BLaER1 (cell line): ENCODE measurements around the gene ARHGAP26.

Experiments
- H3K27ac ChIP-seq: shearing (Covaris generic); formaldehyde crosslinking; 2 replicates; pipeline ENCODE4 v1.8.1; 2022
- H3K27me3 ChIP-seq: shearing (Covaris generic); formaldehyde crosslinking; 2 replicates; pipeline ENCODE4 v1.8.1; 2022
- H3K36me3 ChIP-seq: shearing (Covaris generic); formaldehyde crosslinking; 2 replicates; pipeline ENCODE4 v1.8.1; 2022
- H3K4me1 ChIP-seq: shearing (Covaris generic); formaldehyde crosslinking; 2 replicates; pipeline ENCODE4 v1.8.1; 2022
- H3K4me2 ChIP-seq: shearing (Covaris generic); formaldehyde crosslinking; 2 replicates; pipeline ENCODE4 v1.8.1; 2022
- H3K4me3 ChIP-seq: shearing (Covaris generic); formaldehyde crosslinking; 2 replicates; pipeline ENCODE4 v1.8.1; 2022
- H3K9ac ChIP-seq: shearing (Covaris generic); formaldehyde crosslinking; 2 replicates; pipeline ENCODE4 v1.8.1; 2022
- H3K9me3 ChIP-seq: shearing (Covaris generic); formaldehyde crosslinking; 2 replicates; pipeline ENCODE4 v1.8.1; 2022
- H4K20me1 ChIP-seq: shearing (Covaris generic); formaldehyde crosslinking; 2 replicates; pipeline ENCODE4 v1.8.1; 2022
- Cebpa-rat ChIP-seq: shearing (Covaris generic); IDR thresholded peaks from 2 replicates; pipeline ENCODE4 v1.8.1; 2022

Gene ARHGAP26

GRCh38 chr5:143258559-143259253 is 488.5 kb downstream of the ARHGAP26 start:
- Histone ChIP-seq H4K20me1 (no peaks in the 10 kb centered on the region), H3K4me3 (no peak overlapping the region), H3K9me3 (no peaks in the 10 kb centered on the region), H3K4me1 (no peaks in the 10 kb centered on the region), H3K27me3 (no peaks in the 10 kb centered on the region), H3K4me2 (no peak overlapping the region), H3K36me3 (no peaks in the 10 kb centered on the region), H3K9ac (no peak overlapping the region), H3K27ac (no peak overlapping the region)
- TF ChIP-seq Cebpa-rat, result no peak

- no peak overlapping the region for H3K9ac ChIP-seq
- no peak overlapping the region for H3K4me3 ChIP-seq
- H3K27ac ChIP-seq, result no peak overlapping the region
- H4K20me1 ChIP-seq, result no peaks in the 10 kb centered on the region
- no peaks in the 10 kb centered on the region for H3K9me3 ChIP-seq
- no peak overlapping the region for H3K4me2 ChIP-seq
- H3K36me3 ChIP-seq, result no peaks in the 10 kb centered on the region
- no peaks in the 10 kb centered on the region for H3K4me1 ChIP-seq
- no peak for TF ChIP-seq Cebpa-rat
- no peaks in the 10 kb centered on the region for H3K27me3 ChIP-seq
These were observed 489.1 kb downstream of the ARHGAP26 start for GRCh38 chr5:143259254-143259605.

GRCh38 chr5:143261748-143262392 is 491.7 kb downstream of the ARHGAP26 start:
- Histone ChIP-seq H3K27ac (no peak overlapping the region), H3K4me2 (no peak overlapping the region), H3K4me1 (no peaks in the 10 kb centered on the region)

GRCh38 chr5:143262393-143263174 is 492.4 kb downstream of the ARHGAP26 start:
- Histone ChIP-seq H3K9me3 (peaks cover 9% of the 10 kb centered on the region), H3K27ac (no peak overlapping the region), H3K4me3 (no peak overlapping the region), H3K4me1 (no peaks in the 10 kb centered on the region), H3K9ac (no peak overlapping the region), H3K27me3 (no peaks in the 10 kb centered on the region), H3K4me2 (no peak overlapping the region), H4K20me1 (no peaks in the 10 kb centered on the region), H3K36me3 (no peaks in the 10 kb centered on the region)
- no peak for TF ChIP-seq Cebpa-rat

More at GRCh38 chr5:143261748-143262392, 491.7 kb downstream of the ARHGAP26 start:
- Histone ChIP-seq H3K4me3 (no peak overlapping the region), H3K36me3 (no peaks in the 10 kb centered on the region), H3K27me3 (no peaks in the 10 kb centered on the region), H3K9me3 (peaks cover 2% of the 10 kb centered on the region; the same call in 1 of the 2 replicates), H4K20me1 (no peaks in the 10 kb centered on the region), H3K9ac (no peak overlapping the region)
- TF ChIP-seq Cebpa-rat, result peak; percentile 87; the same call in 1 of the 2 replicates

- Histone ChIP-seq H3K4me2 (no peak overlapping the region), H3K27ac (no peak overlapping the region), H3K27me3 (no peaks in the 10 kb centered on the region), H3K4me3 (no peak overlapping the region), H3K9ac (no peak overlapping the region), H3K36me3 (no peaks in the 10 kb centered on the region), H3K4me1 (no peaks in the 10 kb centered on the region), H3K9me3 (peaks cover 9% of the 10 kb centered on the region), H4K20me1 (no peaks in the 10 kb centered on the region)
- TF ChIP-seq Cebpa-rat, result no peak
These were observed 493.2 kb downstream of the ARHGAP26 start for GRCh38 chr5:143263272-143263810.

GRCh38 chr5:143265995-143266394 is 495.8 kb downstream of the ARHGAP26 start:
- no peaks in the 10 kb centered on the region for H3K4me1 ChIP-seq
- H3K4me2 ChIP-seq, result no peak overlapping the region
- no peak overlapping the region for H3K4me3 ChIP-seq
- no peaks in the 10 kb centered on the region for H3K27me3 ChIP-seq
- no peaks in the 10 kb centered on the region for H4K20me1 ChIP-seq
- H3K9me3 ChIP-seq, result peaks cover 13% of the 10 kb centered on the region
- H3K36me3 ChIP-seq, result no peaks in the 10 kb centered on the region
- no peak overlapping the region for H3K9ac ChIP-seq
- H3K27ac ChIP-seq, result no peak overlapping the region
- TF ChIP-seq Cebpa-rat, result no peak

- Histone ChIP-seq H3K27me3 (no peaks in the 10 kb centered on the region), H3K4me2 (no peak overlapping the region), H3K9ac (no peak overlapping the region), H4K20me1 (no peaks in the 10 kb centered on the region), H3K4me3 (no peak overlapping the region), H3K4me1 (no peaks in the 10 kb centered on the region), H3K27ac (no peak overlapping the region), H3K9me3 (peaks cover 13% of the 10 kb centered on the region), H3K36me3 (no peaks in the 10 kb centered on the region)
- no peak for TF ChIP-seq Cebpa-rat
These were observed 497.0 kb downstream of the ARHGAP26 start for GRCh38 chr5:143267186-143267585.

GRCh38 chr5:143268388-143268787 is 498.2 kb downstream of the ARHGAP26 start:
- H3K27ac ChIP-seq, result no peak overlapping the region
- H3K9ac ChIP-seq, result no peak overlapping the region
- no peak overlapping the region for H3K4me3 ChIP-seq
- no peaks in the 10 kb centered on the region for H3K4me1 ChIP-seq
- H3K36me3 ChIP-seq, result no peaks in the 10 kb centered on the region
- no peak for TF ChIP-seq Cebpa-rat
- peaks cover 13% of the 10 kb centered on the region for H3K9me3 ChIP-seq
- H4K20me1 ChIP-seq, result no peaks in the 10 kb centered on the region
- no peaks in the 10 kb centered on the region for H3K27me3 ChIP-seq
- no peak overlapping the region for H3K4me2 ChIP-seq

- peaks cover 13% of the 10 kb centered on the region for H3K9me3 ChIP-seq
- H3K4me2 ChIP-seq, result no peak overlapping the region
- H3K9ac ChIP-seq, result no peak overlapping the region
- H3K36me3 ChIP-seq, result no peaks in the 10 kb centered on the region; the same call in 1 of the 2 replicates
- H3K4me3 ChIP-seq, result no peak overlapping the region
- H4K20me1 ChIP-seq, result no peaks in the 10 kb centered on the region
- no peak for TF ChIP-seq Cebpa-rat
- no peak overlapping the region for H3K27ac ChIP-seq
- H3K4me1 ChIP-seq, result no peaks in the 10 kb centered on the region
- H3K27me3 ChIP-seq, result no peaks in the 10 kb centered on the region
These were observed 501.3 kb downstream of the ARHGAP26 start for GRCh38 chr5:143271431-143271830.

- Histone ChIP-seq H3K4me3 (no peak overlapping the region), H4K20me1 (no peaks in the 10 kb centered on the region), H3K27me3 (no peaks in the 10 kb centered on the region), H3K4me2 (no peak overlapping the region), H3K9ac (no peak overlapping the region), H3K9me3 (0 out of 2 replicates have a peak, but pooled peaks cover 3% of the 10 kb centered on the region), H3K27ac (no peak overlapping the region), H3K36me3 (peaks cover 25% of the 10 kb centered on the region), H3K4me1 (no peaks in the 10 kb centered on the region)
- TF ChIP-seq Cebpa-rat, result no peak
These were observed 504.8 kb downstream of the ARHGAP26 start for GRCh38 chr5:143274952-143275351.
